ENCODE data around the gene HBG1. TPM values are rescaled to one million over a fixed set of nuclear protein-coding genes. Genes with fewer than 3 reads are reported as not detected.
"Not testable (repeated sequence)": the region's sequence is repeated elsewhere in the genome, so short reads cannot be mapped to it uniquely, and the experiment has no call there.

Gene HBG1
- polyA plus RNA-seq, 1 donor (not counting 4 experiments of a cell fraction or from before 2014, with no cell fraction given): 0.30 TPM

DNA sequence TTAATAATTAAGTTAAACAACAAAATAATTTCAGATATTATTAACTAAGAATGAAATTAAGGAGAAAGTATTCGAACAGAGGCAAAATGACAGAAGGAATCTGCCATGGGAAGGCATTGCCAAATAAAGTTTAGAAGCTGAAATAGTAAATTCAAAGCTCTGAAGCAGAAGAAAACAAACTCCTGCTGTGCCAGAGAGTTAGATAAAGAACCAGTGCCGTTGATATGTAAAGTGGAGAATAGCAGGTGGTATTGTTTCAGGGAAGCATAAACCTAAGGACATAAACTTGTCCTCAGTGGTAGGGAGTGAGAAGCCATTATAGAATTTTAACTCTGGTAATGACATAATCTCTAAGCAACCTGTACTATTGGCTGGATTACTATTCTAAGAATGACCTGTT, 7.6 kb upstream of the HBG1 start:
- Histone ChIP-seq H3K27ac (ENCODE audit: control insufficient read depth, insufficient read depth, low read length) (no peak overlapping the region), H3K9me3 (ENCODE audit: control insufficient read depth, low read depth, low read length) (no peaks in the 10 kb centered on the region), H4K20me1 (ENCODE audit: control insufficient read depth, extremely low read depth, insufficient read depth, low read length) (no peaks in the 10 kb centered on the region), H3K36me3 (ENCODE audit: control insufficient read depth in 2 of 2, extremely low read depth in 1 of 2, insufficient read depth in 2 of 2, low read length in 2 of 2) (no peaks in the 10 kb centered on the region), H3K9ac (ENCODE audit: control insufficient read depth, extremely low read depth, insufficient read depth, low read length) (no peak overlapping the region), H3K9me1 (ENCODE audit: control insufficient read depth, extremely low read depth, insufficient read depth, low read length) (no peaks in the 10 kb centered on the region), H3K27me3 (ENCODE audit: control insufficient read depth, extremely low read depth, insufficient read depth, low read length) (no peaks in the 10 kb centered on the region), H3K79me2 (ENCODE audit: control insufficient read depth, insufficient read depth, low read length) (no peaks in the 10 kb centered on the region), H2AFZ (ENCODE audit: control insufficient read depth, low read length) (no peak overlapping the region), H3K4me3 (ENCODE audit: control insufficient read depth in 2 of 3, extremely low read depth in 1 of 3, insufficient read depth in 2 of 3, low read depth in 1 of 3, low read length in 3 of 3) (no peak overlapping the region), H3K4me1 (ENCODE audit: control insufficient read depth, extremely low read depth, insufficient read depth, low read length) (no peaks in the 10 kb centered on the region), H3K4me2 (ENCODE audit: control insufficient read depth, extremely low read depth, insufficient read depth, low read depth, low read length) (no peak overlapping the region)
- dilution Hi-C loops (cut with MboI; ENCODE audit: extremely low pct_ligation_motif_present, low sequenced_read_pairs): no loop called here
- TF ChIP-seq EZH2 (IDR thresholded peaks at IDR 0.05; ENCODE audit: low read length): no peak
- TF ChIP-seq, protein P1, sequence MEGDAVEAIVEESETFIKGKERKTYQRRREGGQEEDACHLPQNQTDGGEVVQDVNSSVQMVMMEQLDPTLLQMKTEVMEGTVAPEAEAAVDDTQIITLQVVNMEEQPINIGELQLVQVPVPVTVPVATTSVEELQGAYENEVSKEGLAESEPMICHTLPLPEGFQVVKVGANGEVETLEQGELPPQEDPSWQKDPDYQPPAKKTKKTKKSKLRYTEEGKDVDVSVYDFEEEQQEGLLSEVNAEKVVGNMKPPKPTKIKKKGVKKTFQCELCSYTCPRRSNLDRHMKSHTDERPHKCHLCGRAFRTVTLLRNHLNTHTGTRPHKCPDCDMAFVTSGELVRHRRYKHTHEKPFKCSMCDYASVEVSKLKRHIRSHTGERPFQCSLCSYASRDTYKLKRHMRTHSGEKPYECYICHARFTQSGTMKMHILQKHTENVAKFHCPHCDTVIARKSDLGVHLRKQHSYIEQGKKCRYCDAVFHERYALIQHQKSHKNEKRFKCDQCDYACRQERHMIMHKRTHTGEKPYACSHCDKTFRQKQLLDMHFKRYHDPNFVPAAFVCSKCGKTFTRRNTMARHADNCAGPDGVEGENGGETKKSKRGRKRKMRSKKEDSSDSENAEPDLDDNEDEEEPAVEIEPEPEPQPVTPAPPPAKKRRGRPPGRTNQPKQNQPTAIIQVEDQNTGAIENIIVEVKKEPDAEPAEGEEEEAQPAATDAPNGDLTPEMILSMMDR (optimal IDR thresholded peaks at IDR 0.05 in 1 of 3, IDR thresholded peaks at IDR 0.05 in 1 of 3, conservative IDR thresholded peaks at IDR 0.05 in 1 of 3; ENCODE audit: extremely low read depth in 1 of 3, insufficient read depth in 2 of 3, low read length in 3 of 3): no peak
- DNase-seq (ENCODE audit: low read depth, low spot score) (no peak), FAIRE-seq (no peak)

- H3K9me1 ChIP-seq (ENCODE audit: control insufficient read depth, extremely low read depth, insufficient read depth, low read length); H3K27ac ChIP-seq (ENCODE audit: control insufficient read depth, insufficient read depth, low read length): not testable (repeated sequence)
Measured at GRCh38 chr11:5254646-5255413, 5.2 kb upstream of the HBG1 start, which contains the start of gene HBG2. Gene HBG2, minus strand, starts transcription at chr11:5254781. Its CDS starts 53 bp downstream, at chr11:5254728.

GRCh38 chr11:5254023-5254422, 4.4 kb upstream of the HBG1 start:
- H3K36me3 ChIP-seq (ENCODE audit: control insufficient read depth in 2 of 2, extremely low read depth in 1 of 2, insufficient read depth in 2 of 2, low read length in 2 of 2); H3K4me3 ChIP-seq (ENCODE audit: control insufficient read depth in 2 of 3, extremely low read depth in 1 of 3, insufficient read depth in 2 of 3, low read depth in 1 of 3, low read length in 3 of 3); H2AFZ ChIP-seq (ENCODE audit: control insufficient read depth, low read length); H3K27ac ChIP-seq (ENCODE audit: control insufficient read depth, insufficient read depth, low read length); H3K4me1 ChIP-seq (ENCODE audit: control insufficient read depth, extremely low read depth, insufficient read depth, low read length); H3K9ac ChIP-seq (ENCODE audit: control insufficient read depth, extremely low read depth, insufficient read depth, low read length); H4K20me1 ChIP-seq (ENCODE audit: control insufficient read depth, extremely low read depth, insufficient read depth, low read length); FAIRE-seq; H3K27me3 ChIP-seq (ENCODE audit: control insufficient read depth, extremely low read depth, insufficient read depth, low read length); H3K79me2 ChIP-seq (ENCODE audit: control insufficient read depth, insufficient read depth, low read length); H3K9me3 ChIP-seq (ENCODE audit: control insufficient read depth, low read depth, low read length); dilution Hi-C loops (cut with MboI; ENCODE audit: extremely low pct_ligation_motif_present, low sequenced_read_pairs); DNase-seq (ENCODE audit: low read depth, low spot score); H3K9me1 ChIP-seq (ENCODE audit: control insufficient read depth, extremely low read depth, insufficient read depth, low read length); H3K4me2 ChIP-seq (ENCODE audit: control insufficient read depth, extremely low read depth, insufficient read depth, low read depth, low read length): not testable (repeated sequence)

More at GRCh38 chr11:5254646-5255413, 5.2 kb upstream of the HBG1 start, which contains the start of gene HBG2:
- H4K20me1 ChIP-seq (ENCODE audit: control insufficient read depth, extremely low read depth, insufficient read depth, low read length); FAIRE-seq; H3K4me1 ChIP-seq (ENCODE audit: control insufficient read depth, extremely low read depth, insufficient read depth, low read length); H3K27me3 ChIP-seq (ENCODE audit: control insufficient read depth, extremely low read depth, insufficient read depth, low read length); H3K9ac ChIP-seq (ENCODE audit: control insufficient read depth, extremely low read depth, insufficient read depth, low read length); H3K9me3 ChIP-seq (ENCODE audit: control insufficient read depth, low read depth, low read length); H3K4me2 ChIP-seq (ENCODE audit: control insufficient read depth, extremely low read depth, insufficient read depth, low read depth, low read length); H3K79me2 ChIP-seq (ENCODE audit: control insufficient read depth, insufficient read depth, low read length); H3K4me3 ChIP-seq (ENCODE audit: control insufficient read depth in 2 of 3, extremely low read depth in 1 of 3, insufficient read depth in 2 of 3, low read depth in 1 of 3, low read length in 3 of 3); H3K36me3 ChIP-seq (ENCODE audit: control insufficient read depth in 2 of 2, extremely low read depth in 1 of 2, insufficient read depth in 2 of 2, low read length in 2 of 2); DNase-seq (ENCODE audit: low read depth, low spot score); dilution Hi-C loops (cut with MboI; ENCODE audit: extremely low pct_ligation_motif_present, low sequenced_read_pairs); H2AFZ ChIP-seq (ENCODE audit: control insufficient read depth, low read length): not testable (repeated sequence)

GRCh38 chr11:5253440-5253839, 3.8 kb upstream of the HBG1 start:
- H3K27ac ChIP-seq (ENCODE audit: control insufficient read depth, insufficient read depth, low read length); H3K9me3 ChIP-seq (ENCODE audit: control insufficient read depth, low read depth, low read length); H3K4me1 ChIP-seq (ENCODE audit: control insufficient read depth, extremely low read depth, insufficient read depth, low read length); H3K79me2 ChIP-seq (ENCODE audit: control insufficient read depth, insufficient read depth, low read length); H3K27me3 ChIP-seq (ENCODE audit: control insufficient read depth, extremely low read depth, insufficient read depth, low read length); H3K9me1 ChIP-seq (ENCODE audit: control insufficient read depth, extremely low read depth, insufficient read depth, low read length); H2AFZ ChIP-seq (ENCODE audit: control insufficient read depth, low read length); H4K20me1 ChIP-seq (ENCODE audit: control insufficient read depth, extremely low read depth, insufficient read depth, low read length); H3K9ac ChIP-seq (ENCODE audit: control insufficient read depth, extremely low read depth, insufficient read depth, low read length); H3K4me2 ChIP-seq (ENCODE audit: control insufficient read depth, extremely low read depth, insufficient read depth, low read depth, low read length); DNase-seq (ENCODE audit: low read depth, low spot score); FAIRE-seq; H3K36me3 ChIP-seq (ENCODE audit: control insufficient read depth in 2 of 2, extremely low read depth in 1 of 2, insufficient read depth in 2 of 2, low read length in 2 of 2); H3K4me3 ChIP-seq (ENCODE audit: control insufficient read depth in 2 of 3, extremely low read depth in 1 of 3, insufficient read depth in 2 of 3, low read depth in 1 of 3, low read length in 3 of 3); dilution Hi-C loops (cut with MboI; ENCODE audit: extremely low pct_ligation_motif_present, low sequenced_read_pairs): not testable (repeated sequence)
